ENCODE data around the gene TJP2.

DNA sequence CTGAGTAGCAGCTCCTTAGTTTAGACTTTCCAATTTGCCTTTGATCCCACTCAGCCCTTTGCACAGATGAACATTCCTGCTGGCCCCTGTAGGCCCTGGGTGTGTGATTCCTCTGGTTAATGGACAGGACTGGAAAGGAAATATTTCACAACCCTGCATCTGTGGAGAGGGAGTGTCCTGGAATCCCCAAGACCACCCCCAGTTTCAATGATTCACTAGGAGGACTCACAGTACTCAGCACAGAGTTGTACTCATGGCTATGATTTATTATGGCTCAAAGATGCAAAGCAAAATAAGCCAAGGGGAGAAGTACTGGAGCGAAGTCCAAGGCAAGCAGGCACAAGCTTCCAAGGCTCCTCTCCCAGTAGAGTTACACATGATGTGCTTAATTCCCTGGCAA is 42.4 kb upstream of the TJP2 start:
- TF ChIP-seq, protein P1, sequence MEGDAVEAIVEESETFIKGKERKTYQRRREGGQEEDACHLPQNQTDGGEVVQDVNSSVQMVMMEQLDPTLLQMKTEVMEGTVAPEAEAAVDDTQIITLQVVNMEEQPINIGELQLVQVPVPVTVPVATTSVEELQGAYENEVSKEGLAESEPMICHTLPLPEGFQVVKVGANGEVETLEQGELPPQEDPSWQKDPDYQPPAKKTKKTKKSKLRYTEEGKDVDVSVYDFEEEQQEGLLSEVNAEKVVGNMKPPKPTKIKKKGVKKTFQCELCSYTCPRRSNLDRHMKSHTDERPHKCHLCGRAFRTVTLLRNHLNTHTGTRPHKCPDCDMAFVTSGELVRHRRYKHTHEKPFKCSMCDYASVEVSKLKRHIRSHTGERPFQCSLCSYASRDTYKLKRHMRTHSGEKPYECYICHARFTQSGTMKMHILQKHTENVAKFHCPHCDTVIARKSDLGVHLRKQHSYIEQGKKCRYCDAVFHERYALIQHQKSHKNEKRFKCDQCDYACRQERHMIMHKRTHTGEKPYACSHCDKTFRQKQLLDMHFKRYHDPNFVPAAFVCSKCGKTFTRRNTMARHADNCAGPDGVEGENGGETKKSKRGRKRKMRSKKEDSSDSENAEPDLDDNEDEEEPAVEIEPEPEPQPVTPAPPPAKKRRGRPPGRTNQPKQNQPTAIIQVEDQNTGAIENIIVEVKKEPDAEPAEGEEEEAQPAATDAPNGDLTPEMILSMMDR (conservative IDR thresholded peaks at IDR 0.05; ENCODE audit: low read depth, low read length): no peak
- TF ChIP-seq RFX5 (IDR thresholded peaks at IDR 0.05; ENCODE audit: low read depth, low read length) (no peak), CEBPB (IDR thresholded peaks at IDR 0.05; ENCODE audit: low read depth, low read length) (peak; percentile 96), SMC3 (IDR thresholded peaks at IDR 0.05; ENCODE audit: low read depth, low read length) (no peak), FOS (IDR thresholded peaks at IDR 0.05; ENCODE audit: low read depth, low read length) (peak; percentile 64), POLR2A (IDR thresholded peaks at IDR 0.05; ENCODE audit: low read depth, low read length) (no peak), MAZ (IDR thresholded peaks at IDR 0.05; ENCODE audit: borderline replicate concordance, low read depth, low read length) (no peak), RAD21 (IDR thresholded peaks at IDR 0.05; ENCODE audit: low read length) (no peak; the same call in 1 of the 2 replicates), MXI1 (IDR thresholded peaks at IDR 0.05; ENCODE audit: borderline replicate concordance, low read depth, low read length) (no peak), MAFK (IDR thresholded peaks at IDR 0.05; ENCODE audit: low read depth, low read length) (no peak)
- TF ChIP-seq, protein P2, sequence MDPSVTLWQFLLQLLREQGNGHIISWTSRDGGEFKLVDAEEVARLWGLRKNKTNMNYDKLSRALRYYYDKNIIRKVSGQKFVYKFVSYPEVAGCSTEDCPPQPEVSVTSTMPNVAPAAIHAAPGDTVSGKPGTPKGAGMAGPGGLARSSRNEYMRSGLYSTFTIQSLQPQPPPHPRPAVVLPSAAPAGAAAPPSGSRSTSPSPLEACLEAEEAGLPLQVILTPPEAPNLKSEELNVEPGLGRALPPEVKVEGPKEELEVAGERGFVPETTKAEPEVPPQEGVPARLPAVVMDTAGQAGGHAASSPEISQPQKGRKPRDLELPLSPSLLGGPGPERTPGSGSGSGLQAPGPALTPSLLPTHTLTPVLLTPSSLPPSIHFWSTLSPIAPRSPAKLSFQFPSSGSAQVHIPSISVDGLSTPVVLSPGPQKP (IDR thresholded peaks at IDR 0.05; ENCODE audit: borderline replicate concordance, low read depth, low read length): no peak
- TF ChIP-seq, protein P3, sequence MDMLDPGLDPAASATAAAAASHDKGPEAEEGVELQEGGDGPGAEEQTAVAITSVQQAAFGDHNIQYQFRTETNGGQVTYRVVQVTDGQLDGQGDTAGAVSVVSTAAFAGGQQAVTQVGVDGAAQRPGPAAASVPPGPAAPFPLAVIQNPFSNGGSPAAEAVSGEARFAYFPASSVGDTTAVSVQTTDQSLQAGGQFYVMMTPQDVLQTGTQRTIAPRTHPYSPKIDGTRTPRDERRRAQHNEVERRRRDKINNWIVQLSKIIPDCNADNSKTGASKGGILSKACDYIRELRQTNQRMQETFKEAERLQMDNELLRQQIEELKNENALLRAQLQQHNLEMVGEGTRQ (IDR thresholded peaks at IDR 0.05; ENCODE audit: low read depth, low read length): no peak
